Omental fat pad (tissue), 4 donors: Measurements from ENCODE around the gene NUP205. TPM values are rescaled to one million over a fixed set of nuclear protein-coding genes. Genes with fewer than 3 reads are reported as not detected.
"Not testable (repeated sequence)": the region's sequence is repeated elsewhere in the genome, so short reads cannot be mapped to it uniquely, and the experiment has no call there.

Source experiments
- ATAC-seq: fragments of 150-250 bp; one replicate; pipeline ENCODE4 v1.9.1; 2016; ENCODE audit warnings: mild to moderate bottlenecking, moderate library complexity; ENCODE audit not compliant: low FRiP score
- DNase-seq: peaks from one replicate; pipeline ENCODE4 v3.0.0-alpha.2; 2019; ENCODE audit warnings: low spot score
- CTCF ChIP-seq, 3 donors: fragments of 450-650 bp; IDR thresholded peaks; one replicate each; pipeline ENCODE4 v1.5.1; 2016 to 2017; ENCODE audit warnings: antibody characterized with exemption in 3 of 3, mild to moderate bottlenecking in 3 of 3, moderate library complexity in 2 of 3
- total RNA-seq, 4 donors: library from RNA; depleted of rRNA; stranded (reverse); fragments of >200 nt; gene quantifications; one replicate each; pipeline ENCODE4 v1.1.0, GENCODE V29; 2016

NUP205 gene
- total RNA-seq, 4 donors from 2014 or later, result 26.7 to 37.5 (median 30.7) TPM

DNA sequence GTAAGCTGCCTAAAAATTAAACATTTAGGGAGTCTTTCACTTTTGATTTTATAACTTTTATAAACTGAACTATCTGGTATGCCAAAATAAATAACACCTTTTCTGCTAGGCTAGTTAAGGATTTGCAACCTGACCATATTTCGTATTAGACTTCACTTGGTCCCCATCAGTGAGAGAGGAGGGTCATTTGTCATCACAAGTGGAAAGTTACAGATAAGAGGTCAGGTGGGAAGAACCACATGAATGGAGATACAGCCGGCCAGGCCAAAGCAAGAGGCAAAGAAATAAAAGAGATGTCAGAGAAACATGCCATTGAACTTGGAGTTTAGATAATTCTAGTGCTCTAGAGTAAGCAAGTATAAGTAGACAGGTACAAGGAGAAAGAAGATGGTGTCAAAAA, 60.1 kb downstream of the NUP205 start:
- DNase-seq, result no peak
- TF ChIP-seq CTCF (IDR thresholded peaks at IDR 0.05), result no peak
- ATAC-seq, result no peak

DNA sequence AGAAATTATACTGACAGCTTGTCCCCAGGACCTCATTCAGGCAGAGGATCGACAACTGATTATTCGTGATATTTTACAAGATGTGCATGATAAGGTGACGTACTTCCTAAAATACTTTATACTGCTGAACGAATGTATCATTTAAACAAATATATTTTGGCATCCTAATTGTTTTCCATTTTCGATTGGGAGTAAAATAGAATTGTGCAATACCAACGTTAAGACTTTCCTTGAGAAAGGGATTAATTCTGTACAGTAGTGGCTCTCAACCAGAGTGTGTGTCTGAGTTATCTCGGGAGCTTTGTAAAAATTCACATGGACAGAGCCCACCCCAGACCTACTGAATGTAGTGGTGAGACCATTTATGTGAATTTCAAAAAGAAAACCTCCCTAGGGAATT, 60.8 kb downstream of the NUP205 start:
- TF ChIP-seq CTCF (IDR thresholded peaks at IDR 0.05), result no peak
- no peak for ATAC-seq
- DNase-seq, result no peak

- TF ChIP-seq CTCF (IDR thresholded peaks at IDR 0.05), result no peak
- ATAC-seq (no peak), DNase-seq (no peak)
Observed at GRCh38 chr7:135620447-135620846, 62.7 kb downstream of the NUP205 start.

DNA sequence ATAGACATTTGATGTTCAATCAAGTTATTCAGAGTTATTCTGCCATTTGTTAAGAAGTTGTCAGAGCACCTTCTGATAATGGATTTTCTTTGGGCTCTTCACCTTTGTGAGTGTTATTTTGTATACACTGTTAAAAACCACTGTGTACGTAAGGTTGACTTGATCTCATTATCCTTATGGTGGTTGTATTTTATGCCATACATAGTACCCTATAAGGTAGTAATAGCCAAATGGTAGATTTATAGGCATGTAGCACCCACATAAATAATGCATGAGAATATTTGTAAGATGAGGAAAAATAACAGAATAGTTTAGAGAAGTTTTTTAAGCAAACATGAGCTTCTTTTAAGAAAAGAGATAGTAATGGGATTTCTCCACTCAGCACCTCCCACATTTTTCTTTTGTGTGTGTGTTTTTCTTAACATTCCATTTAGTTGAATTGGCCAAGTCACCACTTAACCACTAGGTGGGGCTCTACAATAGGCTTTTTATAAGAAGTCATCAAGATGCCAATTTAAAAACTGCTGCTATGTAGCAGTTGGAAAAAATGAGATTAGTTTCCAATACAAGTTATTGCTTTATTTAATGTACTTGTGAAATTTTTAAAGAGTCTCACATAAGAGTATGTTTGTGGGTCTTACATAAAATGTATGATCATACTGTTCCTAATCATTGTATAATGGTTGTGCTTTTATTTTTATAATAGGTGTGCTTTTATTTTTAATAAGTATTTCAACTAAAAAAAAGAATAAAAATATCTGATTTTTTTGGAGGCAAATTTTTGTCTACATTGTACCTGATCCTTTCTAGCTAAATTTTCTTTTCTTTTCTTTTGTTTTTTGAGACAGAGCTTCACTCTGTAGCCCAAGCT, 63.5 kb downstream of the NUP205 start:
- peak in 1 of 3 donors; percentile 56 for TF ChIP-seq CTCF (IDR thresholded peaks at IDR 0.05)
- ATAC-seq, result peak; percentile 72
- DNase-seq, result no peak

DNA sequence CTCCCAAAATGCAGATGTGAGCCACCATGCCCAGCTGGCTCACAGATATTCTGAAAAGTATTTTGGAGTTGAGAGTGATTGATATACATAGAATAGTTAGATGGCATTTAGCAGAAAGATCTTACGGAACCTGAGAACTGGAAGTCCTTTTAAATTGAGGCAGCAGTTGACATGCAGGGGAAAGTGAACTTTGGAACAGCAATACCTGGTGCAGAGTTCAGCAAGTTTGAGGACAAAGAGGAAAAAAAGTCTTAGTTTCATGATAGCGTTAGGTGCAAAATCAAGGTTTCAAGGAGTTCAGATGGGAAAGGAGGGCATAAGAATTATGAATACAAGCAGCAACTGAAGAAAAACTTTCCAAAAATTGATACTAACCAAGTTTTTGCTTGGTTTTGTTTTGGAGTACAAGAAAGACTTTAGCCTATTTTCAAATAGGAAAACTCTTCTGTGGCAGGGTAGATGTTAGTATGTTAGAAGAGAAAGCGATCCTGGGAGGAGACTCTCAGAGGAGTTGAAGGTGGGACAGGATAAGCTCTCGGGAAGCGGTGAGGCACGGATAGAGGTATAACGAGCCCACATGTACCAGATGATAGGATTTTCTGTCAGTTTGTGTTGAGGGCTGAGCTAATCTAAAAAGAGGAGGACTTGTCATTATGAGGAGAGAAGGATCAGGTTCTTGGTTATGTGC, 76.6 kb downstream of the NUP205 start:
- no peak for ATAC-seq
- no peak for DNase-seq
- TF ChIP-seq CTCF (IDR thresholded peaks at IDR 0.05), result no peak

DNA sequence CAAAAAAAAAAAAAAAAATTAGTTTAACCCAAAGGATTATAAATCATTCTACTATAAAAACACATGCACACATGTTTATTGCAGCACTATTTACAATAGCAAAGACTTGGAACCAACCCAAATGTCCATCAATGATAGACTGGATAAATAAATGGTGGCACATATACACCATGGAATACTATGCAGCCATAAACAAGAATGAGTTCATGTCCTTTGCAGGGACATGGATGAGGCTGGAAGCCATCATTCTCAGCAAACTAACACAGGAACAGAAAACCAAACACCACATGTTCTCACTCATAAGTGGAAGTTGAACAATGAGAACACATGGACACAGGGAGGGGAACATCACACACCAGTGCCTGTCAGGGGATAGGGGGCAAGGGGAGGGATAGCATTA, 82.0 kb downstream of the NUP205 start:
- not testable (repeated sequence) for ATAC-seq, DNase-seq

DNA sequence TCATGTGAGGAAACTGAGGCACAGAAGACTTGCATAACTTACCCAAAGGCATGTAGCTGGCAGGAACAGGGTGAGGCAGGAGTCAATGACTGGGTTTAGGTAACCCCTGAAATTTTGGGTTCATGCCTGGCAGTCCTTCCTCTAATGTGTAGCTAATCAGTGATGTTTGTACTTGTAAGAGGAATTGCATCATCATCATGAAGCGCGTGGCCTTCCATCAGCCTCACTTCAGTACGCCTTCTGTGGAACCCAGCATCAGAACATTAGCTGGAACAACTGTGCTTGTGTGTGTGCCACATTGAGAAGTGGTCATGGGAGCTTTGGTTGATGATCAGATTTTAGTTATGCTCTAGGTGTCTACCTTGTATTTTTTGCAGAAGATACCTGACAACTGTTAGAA, 86.4 kb downstream of the NUP205 start:
- no peak for TF ChIP-seq CTCF (IDR thresholded peaks at IDR 0.05)
- DNase-seq (no peak), ATAC-seq (no peak)
